C1 segment of cervical spinal cord (tissue), 14 donors: ENCODE measurements around the gene IL25.
A peak's percentile ranks its signal among the peaks of the same experiment; 100 is the strongest.
"Not testable (repeated sequence)": the region's sequence is repeated elsewhere in the genome, so short reads cannot be mapped to it uniquely, and the experiment has no call there.

ENCODE experiments used
- DNase-seq, 14 donors: peaks; one replicate each; lab custom pipeline; 2025; lab: John Stamatoyannopoulos, UW

The IL25 gene

GRCh38 chr14:23375527-23376251 is 3.1 kb downstream of the IL25 start:
- peak in 1 of 14 donors; percentile 31 for DNase-seq

GRCh38 chr14:23376482-23377197 is 4.0 kb downstream of the IL25 start, which contains the start of gene CMTM5:
TSS of gene CMTM5 (plus strand) at chr14:23377046. CDS start at chr14:23377252, 206 bp downstream.
- peak in 13 of 14 donors; percentile 62 to 96 (median 88) for DNase-seq

- DNase-seq, result peak in 1 of 14 donors; percentile 85
Measured at GRCh38 chr14:23377198-23377550, 4.6 kb downstream of the IL25 start.

- DNase-seq, result peak in 3 of 14 donors; percentile 32 to 63 (median 40)
Measured at GRCh38 chr14:23377573-23378563, 5.3 kb downstream of the IL25 start.

- no peak for DNase-seq
Measured at GRCh38 chr14:23378612-23379220, 6.1 kb downstream of the IL25 start.

- DNase-seq, result peak in 8 of 14 donors; percentile 7 to 50 (median 32)
Measured at GRCh38 chr14:23379366-23380196, 7.0 kb downstream of the IL25 start.

GRCh38 chr14:23380197-23380914 is 7.7 kb downstream of the IL25 start:
- peak in 4 of 14 donors; percentile 37 to 51 (median 42) for DNase-seq

GRCh38 chr14:23380976-23381375 is 8.4 kb downstream of the IL25 start:
- DNase-seq, result peak in 1 of 14 donors; percentile 28

GRCh38 chr14:23381871-23382270 is 9.3 kb downstream of the IL25 start:
- no peak for DNase-seq

- DNase-seq, result no peak
Measured at GRCh38 chr14:23382276-23382675, 9.7 kb downstream of the IL25 start.

GRCh38 chr14:23382731-23383440 is 10.3 kb downstream of the IL25 start:
- DNase-seq, result no peak

GRCh38 chr14:23384364-23385080 is 11.9 kb downstream of the IL25 start:
- no peak for DNase-seq

GRCh38 chr14:23385244-23385641 is 12.6 kb downstream of the IL25 start:
- no peak for DNase-seq

GRCh38 chr14:23385642-23386265 is 13.1 kb downstream of the IL25 start:
- DNase-seq, result no peak

GRCh38 chr14:23386266-23386657 is 13.7 kb downstream of the IL25 start:
- DNase-seq, result not testable (repeated sequence)

GRCh38 chr14:23386999-23387398 is 14.4 kb downstream of the IL25 start:
- no peak for DNase-seq

- DNase-seq, result no peak
Measured at GRCh38 chr14:23387916-23388882, 15.6 kb downstream of the IL25 start.
